Activated CD8-positive, alpha-beta memory T cell treated with anti-CD3 and anti-CD28 coated beads for 36 hours (primary cell): Measurements from ENCODE around the gene CRYGN. TPM values are rescaled to one million over a fixed set of nuclear protein-coding genes. Genes with fewer than 3 reads are reported as not detected.

Experiments used
- CTCF ChIA-PET: fragments of 350-600 bp; sonication (Branson Sonifier 250); formaldehyde crosslinking; loops from one replicate; lab custom pipeline; 2021; ENCODE audit warnings: antibody characterized with exemption; lab: Charles Lee
- POLR2A ChIA-PET: fragments of 350-600 bp; sonication (Branson Sonifier 250); formaldehyde crosslinking; loops from one replicate; lab custom pipeline; 2021; ENCODE audit warnings: antibody characterized with exemption; lab: Charles Lee
- total RNA-seq, 2 experiments: library from RNA; stranded (reverse); gene quantifications; one replicate each; pipeline ENCODE4 v1.2.3, GENCODE V29; 2021

CRYGN gene
- total RNA-seq, 2 experiments from 2014 or later = not detected

- CTCF ChIA-PET = no interaction called here
- POLR2A ChIA-PET = no interaction called here
These were observed 8.6 kb downstream of the CRYGN start for GRCh38 chr7:151431281-151431767.

DNA sequence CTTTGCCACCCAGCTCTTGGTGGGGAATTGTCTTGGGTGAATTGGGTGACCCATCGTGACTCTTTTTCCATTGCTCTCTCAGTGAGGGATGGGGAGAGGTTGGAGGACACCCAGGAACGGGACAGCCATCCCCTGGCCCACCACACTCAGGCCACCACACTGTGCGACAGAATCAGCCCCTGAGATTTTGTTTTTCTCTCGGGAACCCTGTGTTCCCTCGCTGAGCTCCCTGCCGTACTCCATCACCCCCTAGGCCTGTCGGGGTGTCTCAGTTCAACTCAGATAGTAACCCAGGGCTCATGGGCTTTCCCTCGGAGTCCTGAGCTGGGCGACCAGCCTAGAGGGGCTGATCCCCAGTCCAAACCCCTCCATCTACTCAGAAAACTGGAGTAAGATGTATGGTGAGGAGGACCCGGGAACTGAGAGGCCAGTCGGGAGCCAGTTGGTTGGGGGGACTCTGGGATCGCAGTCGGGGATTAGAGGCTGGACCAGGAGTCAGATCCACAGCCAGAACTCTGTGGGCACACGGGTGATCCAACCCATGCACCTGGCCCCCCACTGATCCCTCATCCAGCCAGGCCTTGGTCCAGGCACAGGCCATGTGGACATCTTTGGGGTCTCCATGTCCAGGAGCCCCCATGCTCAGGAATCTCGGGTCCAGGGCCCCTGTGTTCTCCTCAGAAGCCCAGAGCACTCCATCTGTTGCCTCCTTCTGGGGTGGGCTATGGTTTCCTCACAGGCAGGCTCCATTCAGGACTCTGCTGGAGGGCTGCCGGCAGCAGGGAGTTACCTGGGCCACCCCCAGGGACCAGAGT, 9.3 kb downstream of the CRYGN start:
- POLR2A ChIA-PET = no interaction called here

DNA sequence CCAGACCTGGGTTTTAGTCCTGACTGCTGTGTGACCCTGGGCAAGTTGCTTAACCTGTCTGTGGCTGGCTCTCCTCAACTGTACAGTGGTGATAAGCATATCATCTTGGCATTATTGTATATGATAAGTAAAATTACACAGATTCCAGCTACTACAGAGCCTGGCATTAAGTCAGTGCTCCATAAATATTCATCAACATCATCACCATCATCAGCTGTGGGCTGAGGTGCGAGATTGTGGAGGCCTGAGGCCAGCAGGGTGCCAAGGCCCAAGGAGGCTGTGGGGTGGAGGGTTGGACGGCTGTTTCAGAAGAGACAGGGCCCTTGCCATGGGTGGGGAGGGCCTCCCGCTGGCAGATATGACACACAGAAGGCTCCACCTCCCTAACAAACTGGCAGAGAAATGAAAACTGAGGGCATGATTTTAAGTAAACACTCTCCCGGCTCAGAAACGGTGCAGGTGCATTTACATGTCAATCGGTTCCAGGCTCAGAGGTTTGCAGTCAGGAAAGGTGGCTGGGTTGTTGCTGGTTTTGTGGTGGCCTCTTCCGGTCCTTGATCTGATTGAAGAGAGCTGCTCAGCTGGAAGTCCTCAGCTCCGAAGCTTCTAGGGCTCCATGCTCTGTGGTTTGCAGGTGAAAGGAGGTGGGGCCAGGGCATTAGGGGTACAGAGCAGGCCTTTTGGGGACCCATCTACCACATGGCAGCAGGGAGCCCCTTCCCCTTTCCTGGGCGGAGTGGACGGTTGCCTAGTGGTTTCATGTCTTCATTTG, 10.2 kb downstream of the CRYGN start:
- CTCF ChIA-PET = interaction anchor here (0.8 to 1.3 kb wide), 4 partner anchors 16 to 61 kb away, joined by 3 to 4 read pairs (median 3); no protein-coding TSS in a partner anchor

More for the DNA sequence above, 9.3 kb downstream of the CRYGN start:
- CTCF ChIA-PET = interaction anchor here (0.8 to 1.3 kb wide), 4 partner anchors 15 to 62 kb away, joined by 3 to 4 read pairs (median 3); no protein-coding TSS in a partner anchor

GRCh38 chr7:151429237-151429559, 10.7 kb downstream of the CRYGN start:
- ChIA-PET CTCF (no interaction called here), POLR2A (no interaction called here)

More for the DNA sequence above, 10.2 kb downstream of the CRYGN start:
- POLR2A ChIA-PET = no interaction called here

GRCh38 chr7:151428378-151429236, 11.3 kb downstream of the CRYGN start:
- CTCF ChIA-PET = no interaction called here

GRCh38 chr7:151427705-151428377, 12.1 kb downstream of the CRYGN start:
- CTCF ChIA-PET = no interaction called here
- POLR2A ChIA-PET = no interaction called here

More at GRCh38 chr7:151428378-151429236, 11.3 kb downstream of the CRYGN start:
- POLR2A ChIA-PET = no interaction called here

- ChIA-PET CTCF (interaction anchor here (2.0 kb wide), 1 partner anchor 21 kb away, joined by 6 read pairs; no protein-coding TSS in a partner anchor), POLR2A (no interaction called here)
These were observed 12.8 kb downstream of the CRYGN start for GRCh38 chr7:151426904-151427704.

- CTCF ChIA-PET = interaction anchor here (2.0 kb wide), 1 partner anchor 22 kb away, joined by 6 read pairs; no protein-coding TSS in a partner anchor
These were observed 13.5 kb downstream of the CRYGN start for GRCh38 chr7:151426441-151426903.

DNA sequence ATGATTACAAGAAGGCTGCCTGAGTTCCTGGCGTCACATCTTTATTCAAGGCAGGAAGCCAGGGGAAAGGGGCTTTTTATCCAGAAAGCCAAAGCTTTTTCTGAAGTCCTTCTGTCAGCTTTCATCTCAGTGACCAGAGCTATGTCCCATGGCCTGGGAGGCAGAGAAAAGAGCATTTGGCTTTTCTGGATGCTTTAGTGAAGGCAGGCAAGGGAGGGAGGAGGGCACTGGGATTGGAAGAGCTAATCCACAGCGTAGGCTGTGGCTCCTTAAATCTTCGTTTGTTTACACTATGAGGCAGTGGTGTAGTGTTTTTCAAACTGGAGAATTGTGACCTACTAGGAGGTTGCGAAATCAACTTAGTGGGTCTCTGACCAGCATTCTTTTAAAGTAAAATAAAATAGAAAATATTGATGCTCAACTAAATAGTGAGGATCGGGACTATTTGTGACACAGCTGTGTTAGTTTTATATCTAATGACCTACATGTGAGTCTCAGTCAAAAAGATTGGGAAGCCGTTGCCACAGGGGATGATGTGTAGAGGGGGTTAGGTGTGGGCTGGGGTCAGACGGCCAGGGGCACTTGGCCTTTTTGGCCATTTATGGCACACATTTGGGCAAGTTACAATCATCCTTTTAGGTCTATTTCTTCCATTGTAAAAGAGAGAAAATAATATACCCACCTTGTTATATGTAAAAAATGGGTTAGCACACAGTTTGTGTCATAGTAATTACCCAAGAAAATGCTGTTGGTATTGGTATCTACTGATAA, 14.1 kb downstream of the CRYGN start:
- ChIA-PET POLR2A (no interaction called here), CTCF (interaction anchor here (2.0 kb wide), 1 partner anchor 23 kb away, joined by 6 read pairs; no protein-coding TSS in a partner anchor)

More at GRCh38 chr7:151426441-151426903, 13.5 kb downstream of the CRYGN start:
- POLR2A ChIA-PET = no interaction called here

GRCh38 chr7:151424799-151425198, 15.1 kb downstream of the CRYGN start:
- ChIA-PET POLR2A (no interaction called here), CTCF (interaction anchor here (2.0 kb wide), 1 partner anchor 24 kb away, joined by 6 read pairs; no protein-coding TSS in a partner anchor)

GRCh38 chr7:151423936-151424335, 16.0 kb downstream of the CRYGN start:
- ChIA-PET POLR2A (no interaction called here), CTCF (interaction anchor here (2.6 kb wide), 1 partner anchor 25 kb away, joined by 9 read pairs; no protein-coding TSS in a partner anchor)

GRCh38 chr7:151423226-151423625, 16.7 kb downstream of the CRYGN start:
- CTCF ChIA-PET = interaction anchor here (2.6 kb wide), 1 partner anchor 25 kb away, joined by 9 read pairs; no protein-coding TSS in a partner anchor
- POLR2A ChIA-PET = no interaction called here

- ChIA-PET POLR2A (no interaction called here), CTCF (interaction anchor here (2.6 kb wide), 1 partner anchor 26 kb away, joined by 9 read pairs; no protein-coding TSS in a partner anchor)
These were observed 17.7 kb downstream of the CRYGN start for GRCh38 chr7:151422212-151422611.

- ChIA-PET CTCF (no interaction called here), POLR2A (no interaction called here)
These were observed 19.8 kb downstream of the CRYGN start for GRCh38 chr7:151420144-151420543.

DNA sequence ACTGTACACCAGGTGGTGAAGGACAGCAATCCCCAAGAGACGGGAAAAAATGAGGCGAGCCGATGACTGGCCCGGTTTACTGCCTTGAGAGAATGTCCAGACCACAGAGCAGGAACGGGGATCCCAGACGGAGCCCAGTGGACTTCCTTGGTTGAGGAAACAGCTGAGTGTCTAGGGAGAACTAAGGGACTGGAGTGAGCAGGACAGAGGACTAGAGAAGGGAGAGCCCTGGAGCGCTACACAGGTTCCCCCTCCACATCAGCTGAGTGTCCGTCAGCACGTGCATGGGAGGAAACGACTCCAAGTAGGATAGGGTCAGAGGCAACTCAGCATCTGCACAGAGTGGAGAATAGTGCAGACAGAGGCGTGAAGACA, 23.0 kb downstream of the CRYGN start:
- ChIA-PET CTCF (interaction anchor here (1.6 kb wide), 1 partner anchor 32 kb away, joined by 3 read pairs; no protein-coding TSS in a partner anchor), POLR2A (no interaction called here)
